OCI-LY7 (cell line): ENCODE results near the gene ROBO3.

Experiments
- CTCF ChIP-seq: fragments of 200-600 bp; sonication (generic); conservative IDR thresholded peaks from 2 replicates; pipeline ENCODE4 v1.5.1; 2014; ENCODE audit warnings: mild to moderate bottlenecking, antibody characterized with exemption, low read length, moderate library complexity, mixed read lengths
- EZH2phosphoT487 ChIP-seq: fragments of 200-600 bp; sonication (generic); IDR thresholded peaks from 2 replicates; pipeline ENCODE4 v1.6.1; 2018; ENCODE audit warnings: low read depth, borderline replicate concordance, mild to moderate bottlenecking, mixed run types, antibody characterized with exemption, low read length, moderate library complexity, mixed read lengths

GRCh38 chr11:124897674-124898262 is 32.5 kb downstream of the ROBO3 start, which contains the start of gene ROBO4:
- no peak for TF ChIP-seq CTCF
- no peak for TF ChIP-seq EZH2phosphoT487
